Type B pancreatic cell (in vitro differentiated cells): ENCODE results near the gene WDR70. TPM values are rescaled to one million over a fixed set of nuclear protein-coding genes. Genes with fewer than 3 reads are reported as not detected.

Experiments
- DNase-seq: peaks from one replicate; pipeline ENCODE4 v3.0.0; 2021; ENCODE audit warnings: mixed read lengths; ENCODE audit not compliant: unreplicated experiment; ENCODE audit errors: extremely low spot score
- H3K27ac Mint-ChIP-seq: 2 replicates; pipeline ENCODE4 v1.8.0; 2021; ENCODE audit warnings: mild to moderate bottlenecking, mixed read lengths
- H3K27me3 Mint-ChIP-seq: 2 replicates; pipeline ENCODE4 v1.8.0; 2021; ENCODE audit warnings: mixed read lengths
- H3K36me3 Mint-ChIP-seq: 2 replicates; pipeline ENCODE4 v1.8.0; 2021; ENCODE audit warnings: mixed read lengths
- H3K4me1 Mint-ChIP-seq: one replicate; pipeline ENCODE4 v1.8.0; 2021; ENCODE audit warnings: mixed read lengths; ENCODE audit not compliant: unreplicated experiment
- H3K4me3 Mint-ChIP-seq: 2 replicates; pipeline ENCODE4 v1.8.0; 2021; ENCODE audit warnings: mild to moderate bottlenecking, mixed read lengths
- H3K9me3 Mint-ChIP-seq: 2 replicates; pipeline ENCODE4 v1.8.0; 2021; ENCODE audit warnings: mixed read lengths
- total RNA-seq: library from RNA; stranded (reverse); gene quantifications from 2 replicates; pipeline ENCODE4 v1.2.1, GENCODE V29; 2021; ENCODE audit warnings: low replicate concordance
- TF ChIP-seq, protein P1 (sequence below): fragments of 200-600 bp; sonication (generic); conservative IDR thresholded peaks from 2 replicates; pipeline ENCODE4 v1.5.0; 2021; ENCODE audit warnings: antibody characterized with exemption, mild to moderate bottlenecking

Gene WDR70
- total RNA-seq, 1 donor from 2014 or later: 50.2 TPM

- no peak overlapping the region for H3K4me3 Mint-ChIP-seq
- no peaks in the 10 kb centered on the region for H3K27me3 Mint-ChIP-seq
- no peaks in the 10 kb centered on the region for H3K4me1 Mint-ChIP-seq
- no peak for DNase-seq
- TF ChIP-seq, protein P1, sequence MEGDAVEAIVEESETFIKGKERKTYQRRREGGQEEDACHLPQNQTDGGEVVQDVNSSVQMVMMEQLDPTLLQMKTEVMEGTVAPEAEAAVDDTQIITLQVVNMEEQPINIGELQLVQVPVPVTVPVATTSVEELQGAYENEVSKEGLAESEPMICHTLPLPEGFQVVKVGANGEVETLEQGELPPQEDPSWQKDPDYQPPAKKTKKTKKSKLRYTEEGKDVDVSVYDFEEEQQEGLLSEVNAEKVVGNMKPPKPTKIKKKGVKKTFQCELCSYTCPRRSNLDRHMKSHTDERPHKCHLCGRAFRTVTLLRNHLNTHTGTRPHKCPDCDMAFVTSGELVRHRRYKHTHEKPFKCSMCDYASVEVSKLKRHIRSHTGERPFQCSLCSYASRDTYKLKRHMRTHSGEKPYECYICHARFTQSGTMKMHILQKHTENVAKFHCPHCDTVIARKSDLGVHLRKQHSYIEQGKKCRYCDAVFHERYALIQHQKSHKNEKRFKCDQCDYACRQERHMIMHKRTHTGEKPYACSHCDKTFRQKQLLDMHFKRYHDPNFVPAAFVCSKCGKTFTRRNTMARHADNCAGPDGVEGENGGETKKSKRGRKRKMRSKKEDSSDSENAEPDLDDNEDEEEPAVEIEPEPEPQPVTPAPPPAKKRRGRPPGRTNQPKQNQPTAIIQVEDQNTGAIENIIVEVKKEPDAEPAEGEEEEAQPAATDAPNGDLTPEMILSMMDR: no peak
- peaks cover 30% of the 10 kb centered on the region for H3K36me3 Mint-ChIP-seq
- no peaks in the 10 kb centered on the region for H3K9me3 Mint-ChIP-seq
- no peak overlapping the region for H3K27ac Mint-ChIP-seq
Measured at GRCh38 chr5:37492778-37493555, 113.8 kb downstream of the WDR70 start.

DNA sequence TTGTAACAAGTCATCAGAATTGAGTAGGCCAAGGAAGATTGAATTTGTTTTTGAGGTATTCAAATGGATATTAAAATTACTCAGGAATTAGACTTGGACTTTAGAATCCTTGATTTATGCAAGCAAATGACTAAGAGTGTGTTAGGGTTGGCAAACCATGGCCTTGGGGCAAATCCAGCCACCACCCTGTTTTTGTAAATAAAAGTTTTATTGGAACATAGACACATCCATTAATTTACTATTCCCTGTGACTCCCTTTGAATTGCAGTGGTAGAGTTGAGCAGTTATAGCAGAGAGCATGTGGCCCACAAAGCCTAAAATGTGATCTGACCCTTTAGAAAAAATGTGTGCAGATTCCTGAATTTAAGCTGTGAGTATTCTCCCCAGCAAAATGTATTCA lies 115.6 kb downstream of the WDR70 start:
- Mint-ChIP-seq H3K9me3 (no peaks in the 10 kb centered on the region), H3K36me3 (peaks cover 23% of the 10 kb centered on the region), H3K4me1 (no peaks in the 10 kb centered on the region), H3K4me3 (no peak overlapping the region), H3K27me3 (no peaks in the 10 kb centered on the region), H3K27ac (no peak overlapping the region)
- DNase-seq: no peak
- TF ChIP-seq, protein P1: no peak

DNA sequence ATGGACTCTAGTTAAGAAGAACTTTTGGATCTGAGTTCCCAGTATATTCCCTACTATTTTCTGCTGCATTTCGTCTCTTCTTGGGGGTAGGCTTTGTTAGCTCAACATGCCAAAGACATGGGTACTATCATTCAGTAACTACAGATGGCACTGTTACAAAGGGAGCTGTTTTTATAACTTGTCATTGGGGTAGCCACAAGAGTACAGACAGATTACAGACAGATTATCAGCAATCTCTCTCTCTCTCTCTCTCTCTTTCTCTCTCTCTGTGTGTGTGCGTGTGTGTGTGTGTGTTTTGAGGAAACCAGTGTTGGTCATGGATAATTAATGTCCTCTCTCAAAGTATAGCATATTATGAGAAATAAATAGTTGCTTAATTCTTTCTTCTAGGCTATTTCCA lies 116.1 kb downstream of the WDR70 start:
- TF ChIP-seq, protein P1: no peak
- no peak for DNase-seq
- H3K27ac Mint-ChIP-seq: no peak overlapping the region
- no peaks in the 10 kb centered on the region for H3K9me3 Mint-ChIP-seq
- H3K36me3 Mint-ChIP-seq: peaks cover 26% of the 10 kb centered on the region
- H3K4me1 Mint-ChIP-seq: no peaks in the 10 kb centered on the region
- no peaks in the 10 kb centered on the region for H3K27me3 Mint-ChIP-seq
- no peak overlapping the region for H3K4me3 Mint-ChIP-seq

GRCh38 chr5:37495668-37496347 lies 116.7 kb downstream of the WDR70 start:
- H3K36me3 Mint-ChIP-seq: peaks cover 29% of the 10 kb centered on the region
- no peak overlapping the region for H3K27ac Mint-ChIP-seq
- no peak overlapping the region for H3K4me3 Mint-ChIP-seq
- H3K9me3 Mint-ChIP-seq: no peaks in the 10 kb centered on the region
- TF ChIP-seq, protein P1: no peak
- H3K27me3 Mint-ChIP-seq: no peaks in the 10 kb centered on the region
- DNase-seq: no peak
- H3K4me1 Mint-ChIP-seq: no peaks in the 10 kb centered on the region

- Mint-ChIP-seq H3K4me3 (no peak overlapping the region), H3K9me3 (no peaks in the 10 kb centered on the region), H3K4me1 (no peaks in the 10 kb centered on the region), H3K27me3 (no peaks in the 10 kb centered on the region), H3K27ac (no peak overlapping the region), H3K36me3 (peaks cover 33% of the 10 kb centered on the region)
- no peak for DNase-seq
- TF ChIP-seq, protein P1: no peak
Measured at GRCh38 chr5:37496902-37497445, 117.9 kb downstream of the WDR70 start.
